B cell (primary cell): ENCODE data around the gene UGT2B15. TPM values are rescaled to one million over a fixed set of nuclear protein-coding genes. Genes with fewer than 3 reads are reported as not detected.
"Not testable (repeated sequence)": the region's sequence is repeated elsewhere in the genome, so short reads cannot be mapped to it uniquely, and the experiment has no call there.

Experiments used
- ATAC-seq: fragments of 200-7000 bp; cut with Tn5 transposase; one replicate; pipeline ENCODE4 v1.10.0; 2021; ENCODE audit warnings: low read depth, mild to moderate bottlenecking, moderate number of reproducible peaks, moderate library complexity
- CTCF ChIA-PET: fragments of 350-600 bp; sonication (Branson Sonifier 250); formaldehyde crosslinking; loops from one replicate; lab custom pipeline; 2021; ENCODE audit warnings: antibody characterized with exemption, inconsistent platforms; lab: Charles Lee
- POLR2A ChIA-PET: fragments of 350-600 bp; sonication (Branson Sonifier 250); formaldehyde crosslinking; loops from one replicate; lab custom pipeline; 2021; ENCODE audit warnings: antibody characterized with exemption; lab: Charles Lee
- DNase-seq: peaks from one replicate; pipeline ENCODE4 v3.0.0; 2013
- H2AFZ ChIP-seq: 2 replicates; pipeline ENCODE4 v1.6.1; 2012; ENCODE audit warnings: mild to moderate bottlenecking, low read depth, low read length; ENCODE audit not compliant: insufficient read depth, poor library complexity, severe bottlenecking
- H3K27ac ChIP-seq, 2 donors: 1 replicate in 1 of 2; 2 replicates in 1 of 2; pipeline ENCODE4 v1.5.1; 2012 to 2013; ENCODE audit warnings: low read length in 2 of 2, mild to moderate bottlenecking in 2 of 2, moderate library complexity in 1 of 2
- H3K27me3 ChIP-seq, 4 experiments: fragments of 200-600 bp in 1 of 4; sonication (generic) in 1 of 4; replicated peaks in 1 of 4; 1 replicate in 2 of 4; 2 replicates in 2 of 4; pipeline versions ENCODE4 v1.6.1 to v1.7.0; 2013 to 2016; ENCODE audit warnings: low read length in 3 of 4, mild to moderate bottlenecking in 2 of 4, mixed read lengths in 1 of 4, moderate library complexity in 1 of 4; ENCODE audit not compliant: insufficient read depth in 4 of 4, control insufficient read depth in 3 of 4; ENCODE audit errors: control extremely low read depth in 1 of 4
- H3K36me3 ChIP-seq, 2 experiments: replicated peaks in 1 of 2; 1 replicate in 1 of 2; 2 replicates in 1 of 2; pipeline versions ENCODE4 v1.6.1 to v1.7.1; 2013; ENCODE audit warnings: low read length in 1 of 2; ENCODE audit not compliant: insufficient read depth in 2 of 2, control insufficient read depth in 1 of 2; ENCODE audit errors: control extremely low read depth in 1 of 2, extremely low read depth in 1 of 2
- H3K4me1 ChIP-seq, 2 donors: fragments of 200-600 bp in 1 of 2; sonication (generic) in 1 of 2; 1 replicate in 1 of 2; 2 replicates in 1 of 2; pipeline versions ENCODE4 v1.5.1 to v1.6.1; 2013 to 2017; ENCODE audit warnings: low read length in 2 of 2; ENCODE audit not compliant: control insufficient read depth in 2 of 2, insufficient read depth in 2 of 2
- H3K4me2 ChIP-seq: replicated peaks from 2 replicates; pipeline ENCODE3; 2012; ENCODE audit warnings: mild to moderate bottlenecking, low read depth, low read length; ENCODE audit not compliant: poor library complexity, severe bottlenecking
- H3K4me3 ChIP-seq, 5 experiments: fragments of 200-600 bp in 1 of 5; sonication (generic) in 1 of 5; 1 replicate in 3 of 5; 2 replicates in 2 of 5; pipeline versions ENCODE4 v1.5.1 to v1.7.0; 2011 to 2016; ENCODE audit warnings: low read length in 4 of 5, mild to moderate bottlenecking in 4 of 5, low read depth in 2 of 5, control low read depth in 1 of 5, moderate library complexity in 1 of 5; ENCODE audit not compliant: insufficient read depth in 1 of 5; ENCODE audit errors: control extremely low read depth in 1 of 5, extremely low read depth in 1 of 5
- H3K79me2 ChIP-seq: fragments of 200-600 bp; sonication (generic); one replicate; pipeline ENCODE4 v1.6.0; 2016; ENCODE audit warnings: low read length; ENCODE audit not compliant: control insufficient read depth, insufficient read depth
- H3K9ac ChIP-seq: fragments of 200-600 bp; sonication (generic); 2 replicates; pipeline ENCODE4 v1.6.1; 2017; ENCODE audit warnings: mild to moderate bottlenecking, low read length, moderate library complexity
- H3K9me3 ChIP-seq, 3 donors: one replicate each; pipeline versions ENCODE4 v1.6.1 to v1.7.1; 2013; ENCODE audit warnings: low read length in 2 of 3; ENCODE audit not compliant: control insufficient read depth in 2 of 3, insufficient read depth in 1 of 3; ENCODE audit errors: control extremely low read depth in 1 of 3
- H4K20me1 ChIP-seq: 2 replicates; pipeline ENCODE4 v1.6.0; 2012; ENCODE audit warnings: mild to moderate bottlenecking, low read length; ENCODE audit not compliant: insufficient read depth, control insufficient read depth, poor library complexity, severe bottlenecking
- H3K27ac Mint-ChIP-seq: one replicate; pipeline ENCODE4 v1.8.0; 2021; ENCODE audit warnings: mixed read lengths
- H3K27me3 Mint-ChIP-seq: one replicate; pipeline ENCODE4 v1.8.0; 2021; ENCODE audit warnings: mixed read lengths
- H3K4me1 Mint-ChIP-seq: one replicate; pipeline ENCODE4 v1.8.0; 2021; ENCODE audit warnings: mixed read lengths
- H3K4me3 Mint-ChIP-seq: one replicate; pipeline ENCODE4 v1.8.0; 2021; ENCODE audit warnings: mixed read lengths
- H3K9me3 Mint-ChIP-seq: one replicate; pipeline ENCODE4 v1.8.0; 2022; ENCODE audit warnings: mixed read lengths; ENCODE audit not compliant: insufficient read depth
- EZH2 ChIP-seq: IDR thresholded peaks from 2 replicates; pipeline ENCODE4 v1.6.1; 2012; ENCODE audit warnings: borderline replicate concordance, low read depth, mild to moderate bottlenecking, moderate library complexity, low read length; ENCODE audit not compliant: insufficient read depth, poor library complexity, severe bottlenecking
- WGBS: methylation state at CpG from one replicate; pipeline ENCODE4 v1.1.5; 2013; ENCODE audit warnings: missing lambda C conversion rate; ENCODE audit not compliant: insufficient coverage; 5-methylcytosine and 5-hydroxymethylcytosine counted together
- intact Hi-C: fragments of 100-400 bp; cut with micrococcal nuclease; formaldehyde crosslinking; loops from one replicate; pipeline ENCODE4 v1.10.0; 2022
- polyA plus RNA-seq: library from polyadenylated mRNA; depleted of rRNA; stranded (reverse); fragments of >200 nt; gene quantifications from 2 replicates; pipeline ENCODE4 v1.2.3, GENCODE V29; 2012
- total RNA-seq, 2 donors: library from RNA; stranded (reverse); fragments of 120-200 nt in 1 of 2; gene quantifications; 1 replicate in 1 of 2; 2 replicates in 1 of 2; pipeline versions ENCODE4 v1.2.3 to v1.2.4, GENCODE V29; 2013 to 2022
- TF ChIP-seq, protein P1 (sequence below): fragments of 200-600 bp; IDR thresholded peaks from one replicate; pipeline ENCODE4 v1.8.0; 2022; ENCODE audit warnings: antibody characterized with exemption, mild to moderate bottlenecking

The UGT2B15 gene
- total and polyA plus RNA-seq, 2 donors (not counting 1 experiment from before 2014, with no cell fraction given) = not detected

DNA sequence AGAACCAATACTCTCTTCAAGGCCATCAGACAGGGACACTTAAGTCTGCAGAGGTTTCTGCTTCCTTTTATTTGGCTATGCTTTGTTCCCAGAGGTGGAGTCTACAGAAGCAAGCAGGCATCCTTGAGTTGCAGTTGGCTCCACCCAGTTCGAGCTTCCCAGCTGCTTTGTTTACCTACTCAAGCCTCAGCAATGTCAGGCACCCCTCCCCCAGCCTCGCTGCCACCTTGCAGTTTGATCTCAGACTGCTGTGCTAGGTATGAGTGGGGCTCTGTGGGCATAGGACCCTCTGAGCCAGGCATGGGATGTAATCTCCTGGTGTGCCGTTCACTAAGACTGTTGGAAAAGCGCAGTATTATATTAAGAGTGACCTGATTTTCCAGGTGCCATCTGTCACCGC is 12.6 kb upstream of the UGT2B15 start:
- 83% methylated on average over 4 of the region's 5 CpGs for WGBS
- Histone ChIP-seq H3K79me2 (no peaks in the 10 kb centered on the region), H3K27me3 (no peaks in the 10 kb centered on the region), H3K36me3 (no peaks in the 10 kb centered on the region), H3K4me3 (no peak overlapping the region), H3K9me3 (no peaks in the 10 kb centered on the region), H2AFZ (no peak overlapping the region), H4K20me1 (no peaks in the 10 kb centered on the region), H3K27ac (no peak overlapping the region), H3K4me1 (no peaks in the 10 kb centered on the region), H3K9ac (no peak overlapping the region), H3K4me2 (no peak overlapping the region)
- DNase-seq (no peak), ATAC-seq (no peak)
- CTCF ChIA-PET = no interaction called here
- Mint-ChIP-seq H3K27ac (no peak overlapping the region), H3K27me3 (no peaks in the 10 kb centered on the region), H3K4me1 (no peaks in the 10 kb centered on the region), H3K9me3 (peaks cover 4% of the 10 kb centered on the region), H3K4me3 (no peak overlapping the region)
- intact Hi-C loops = no loop called here
- TF ChIP-seq, protein P1, sequence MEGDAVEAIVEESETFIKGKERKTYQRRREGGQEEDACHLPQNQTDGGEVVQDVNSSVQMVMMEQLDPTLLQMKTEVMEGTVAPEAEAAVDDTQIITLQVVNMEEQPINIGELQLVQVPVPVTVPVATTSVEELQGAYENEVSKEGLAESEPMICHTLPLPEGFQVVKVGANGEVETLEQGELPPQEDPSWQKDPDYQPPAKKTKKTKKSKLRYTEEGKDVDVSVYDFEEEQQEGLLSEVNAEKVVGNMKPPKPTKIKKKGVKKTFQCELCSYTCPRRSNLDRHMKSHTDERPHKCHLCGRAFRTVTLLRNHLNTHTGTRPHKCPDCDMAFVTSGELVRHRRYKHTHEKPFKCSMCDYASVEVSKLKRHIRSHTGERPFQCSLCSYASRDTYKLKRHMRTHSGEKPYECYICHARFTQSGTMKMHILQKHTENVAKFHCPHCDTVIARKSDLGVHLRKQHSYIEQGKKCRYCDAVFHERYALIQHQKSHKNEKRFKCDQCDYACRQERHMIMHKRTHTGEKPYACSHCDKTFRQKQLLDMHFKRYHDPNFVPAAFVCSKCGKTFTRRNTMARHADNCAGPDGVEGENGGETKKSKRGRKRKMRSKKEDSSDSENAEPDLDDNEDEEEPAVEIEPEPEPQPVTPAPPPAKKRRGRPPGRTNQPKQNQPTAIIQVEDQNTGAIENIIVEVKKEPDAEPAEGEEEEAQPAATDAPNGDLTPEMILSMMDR = no peak
- no peak for TF ChIP-seq EZH2
- POLR2A ChIA-PET = no interaction called here

DNA sequence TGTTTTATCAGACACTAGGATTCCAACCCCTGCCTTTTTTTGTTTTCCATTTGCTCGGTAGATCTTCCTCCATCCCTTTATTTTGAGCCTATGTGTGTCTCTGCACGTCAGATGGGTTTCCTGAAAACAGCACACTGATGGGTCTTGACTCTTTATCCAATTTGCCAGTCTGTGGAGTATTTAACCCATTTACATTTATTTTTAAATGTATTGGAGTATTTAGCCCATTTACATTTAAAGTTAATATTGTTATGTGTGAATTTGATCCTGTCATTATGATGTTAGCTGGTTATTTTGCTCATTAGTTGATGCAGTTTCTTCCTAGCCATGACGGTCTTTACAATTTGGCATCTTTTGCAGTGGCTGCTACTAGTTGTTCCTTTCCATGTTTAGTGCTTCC is 10.8 kb upstream of the UGT2B15 start:
- H3K36me3 ChIP-seq, CTCF ChIA-PET, H3K27ac Mint-ChIP-seq, intact Hi-C loops, ATAC-seq, H3K4me1 ChIP-seq, H3K4me3 ChIP-seq, H3K9me3 ChIP-seq, H3K9me3 Mint-ChIP-seq, H3K4me2 ChIP-seq, H3K27me3 Mint-ChIP-seq, H4K20me1 ChIP-seq, DNase-seq, H3K79me2 ChIP-seq, H3K9ac ChIP-seq, H2AFZ ChIP-seq, H3K27me3 ChIP-seq, H3K4me1 Mint-ChIP-seq, POLR2A ChIA-PET, H3K4me3 Mint-ChIP-seq, H3K27ac ChIP-seq: not testable (repeated sequence)
- WGBS = no CpG with 5 or more reads among the region's 3 CpGs
